K562 (cell line): ENCODE data around the gene ERVK3-1. TPM values are rescaled to one million over a fixed set of nuclear protein-coding genes. Genes with fewer than 3 reads are reported as not detected.

Experiments
- ARID4B ChIP-seq: sonication (generic); formaldehyde crosslinking; IDR thresholded peaks from 2 replicates; pipeline ENCODE4 v1.8.0; 2022; ENCODE audit warnings: mild to moderate bottlenecking, missing genetic modification reagents
- CTCFL ChIP-seq: IDR thresholded peaks from 2 replicates; pipeline ENCODE4 v1.6.1; 2011; ENCODE audit warnings: borderline replicate concordance, low read depth, mild to moderate bottlenecking, moderate library complexity, low read length; ENCODE audit not compliant: insufficient read depth, poor library complexity, severe bottlenecking
- ESRRA ChIP-seq: fragments of 450-650 bp; IDR thresholded peaks from 2 replicates; pipeline ENCODE4 v1.6.1; 2014; ENCODE audit warnings: low read depth, mild to moderate bottlenecking, moderate library complexity, borderline replicate concordance
- FOSL1 ChIP-seq: fragments of 200-800 bp; sonication (Bioruptor generic); conservative IDR thresholded peaks from 2 replicates; pipeline ENCODE4 v1.6.1; 2016; ENCODE audit warnings: missing genetic modification characterization, missing compliant biosample characterization
- GABPB2 ChIP-seq: fragments of 250-450 bp; sonication (Bioruptor Pico); conservative IDR thresholded peaks from 2 replicates; pipeline ENCODE4 v1.5.1; 2021; ENCODE audit warnings: mild to moderate bottlenecking
- HLTF ChIP-seq: fragments of 450-650 bp; IDR thresholded peaks from 2 replicates; pipeline ENCODE4 v1.6.1; 2016
- IRF1 ChIP-seq: sonication (generic); formaldehyde crosslinking; IDR thresholded peaks from 2 replicates; pipeline ENCODE4 v1.8.0; 2022; ENCODE audit warnings: missing genetic modification reagents, mild to moderate bottlenecking, borderline replicate concordance
- KAT7 ChIP-seq: sonication (generic); formaldehyde crosslinking; IDR thresholded peaks from 2 replicates; pipeline ENCODE4 v1.8.0; 2022; ENCODE audit warnings: missing genetic modification reagents, mild to moderate bottlenecking, borderline replicate concordance
- LCOR ChIP-seq: sonication (generic); formaldehyde crosslinking; IDR thresholded peaks from 2 replicates; pipeline ENCODE4 v1.8.0; 2022; ENCODE audit warnings: mild to moderate bottlenecking, missing genetic modification reagents
- MTF1 ChIP-seq: fragments of 250-450 bp; sonication (Bioruptor Pico); IDR thresholded peaks from 2 replicates; pipeline ENCODE4 v1.9.0; 2021; ENCODE audit warnings: moderate library complexity, mild to moderate bottlenecking, inconsistent platforms, borderline replicate concordance
- NELFE ChIP-seq: IDR thresholded peaks from 2 replicates; pipeline ENCODE4 v1.6.1; 2011; ENCODE audit warnings: mild to moderate bottlenecking; ENCODE audit not compliant: insufficient read depth, insufficient read length
- NFIX ChIP-seq: fragments of 250-450 bp; sonication (Bioruptor Pico); IDR thresholded peaks from 2 replicates; pipeline ENCODE4 v1.4.0; 2020; ENCODE audit warnings: low read depth, mild to moderate bottlenecking, moderate library complexity
- NONO ChIP-seq, 2 experiments: fragments of 200-400 bp in 1 of 2; fragments of 450-650 bp in 1 of 2; formaldehyde crosslinking in 1 of 2; IDR thresholded peaks; 2 replicates each; pipeline ENCODE4 v1.6.1; 2017; ENCODE audit warnings: low read depth in 2 of 2, mild to moderate bottlenecking in 2 of 2, moderate library complexity in 2 of 2, low read length in 1 of 2
- SUPT5H ChIP-seq: fragments of 450-650 bp; IDR thresholded peaks from 2 replicates; pipeline ENCODE4 v1.6.1; 2016
- ZKSCAN8 ChIP-seq: fragments of 200-800 bp; sonication (Bioruptor generic); IDR thresholded peaks from 2 replicates; pipeline ENCODE4 v1.6.1; 2016; ENCODE audit warnings: missing genetic modification characterization, missing compliant biosample characterization
- ZNF561 ChIP-seq: fragments of 450-650 bp; formaldehyde crosslinking; conservative IDR thresholded peaks from 2 replicates; pipeline ENCODE4 v1.4.0; 2020; ENCODE audit warnings: mild to moderate bottlenecking, moderate library complexity
- ZNF740 ChIP-seq, 3 experiments: fragments of 200-800 bp in 1 of 3; sonication (Bioruptor generic) in 1 of 3; sonication (generic) in 1 of 3; formaldehyde crosslinking in 1 of 3; IDR thresholded peaks; 2 replicates each; pipeline versions ENCODE4 v1.6.1 to v1.8.0; 2016 to 2022; ENCODE audit warnings: mild to moderate bottlenecking in 2 of 3, missing compliant biosample characterization in 2 of 3, missing genetic modification characterization in 2 of 3, missing genetic modification reagents in 1 of 3
- polyA plus RNA-seq, 8 experiments: library from polyadenylated mRNA; depleted of rRNA in 4 of 8; stranded (reverse) in 5 of 8; unstranded in 3 of 8; fragments of >200 nt; fragmentation: Nextera tagmentation in 2 of 8; fragmentation: Illumina TruSeq in 1 of 8; extraction: Ambion mirVana in 2 of 8; extraction: Trizol in 1 of 8; gene quantifications; 2 replicates each; pipeline versions ENCODE4 v1.2.1 to v1.2.3, GENCODE V29; 2011 to 2014; ENCODE audit warnings: inconsistent platforms in 1 of 8, missing spikeins in 1 of 8
- total RNA-seq, 7 experiments: library from RNA; depleted of rRNA in 6 of 7; stranded (reverse); fragments of >200 nt in 6 of 7; fragmentation: Illumina TruSeq in 2 of 7; extraction: Trizol in 2 of 7; gene quantifications; 2 replicates each; pipeline versions ENCODE4 v1.2.1 to v1.2.3, GENCODE V29; 2011 to 2021; ENCODE audit warnings: low replicate concordance in 1 of 7

ERVK3-1 gene
- total and polyA plus RNA-seq, 9 of the 15 experiments (the other 6 are each of a cell fraction or from before 2014, with no cell fraction given) = 87.6 to 299 (median 119) TPM

GRCh38 chr19:58278541-58279041 lies 26.6 kb upstream of the ERVK3-1 start, which contains the start of gene ZNF8 (continued):
- TF ChIP-seq SUPT5H (peak; percentile 88; the same call in 1 of the 2 replicates), NONO (IDR thresholded peaks at IDR 0.05; ENCODE audit: low read depth in 2 of 2, low read length in 1 of 2) (no peak), MTF1 (no peak), ZNF561 (CRISPR knock-in tag) (no peak), FOSL1 (tag) (no peak), NELFE (no peak), GABPB2 (CRISPR knock-in tag) (no peak), ZNF740 (CRISPR knock-in tag; IDR thresholded peaks at IDR 0.05) (no peak), ZNF740 (tag; IDR thresholded peaks at IDR 0.05) (no peak), IRF1 (CRISPR knock-in tag) (no peak), ARID4B (CRISPR knock-in tag) (peak; percentile 1; the same call in 1 of the 2 replicates), HLTF (no peak), NFIX (CRISPR knock-in tag) (no peak), KAT7 (CRISPR knock-in tag) (no peak), LCOR (no peak), ZKSCAN8 (peak; percentile 45; the same call in 1 of the 2 replicates), CTCFL (no peak), ESRRA (peak; percentile 73; the same call in 1 of the 2 replicates)
